GM19023 (cell line): ENCODE results near the gene F12.

ENCODE experiments used
- ATAC-seq: cut with Tn5 transposase; IDR thresholded peaks from one replicate; pipeline ENCODE4 v1.9.1; 2021; ENCODE audit warnings: mild to moderate bottlenecking, moderate library complexity; ENCODE audit not compliant: unreplicated experiment

F12 gene

GRCh38 chr5:177357459-177358351 is 51.7 kb downstream of the F12 start, which contains the start of gene RGS14:
Gene RGS14, plus strand, starts transcription at chr5:177357924. Its CDS starts 101 bp downstream, at chr5:177358025.
- peak; percentile 89 for ATAC-seq

- no peak for ATAC-seq
Measured at GRCh38 chr5:177357146-177357458, 52.3 kb downstream of the F12 start.

- no peak for ATAC-seq
Measured at GRCh38 chr5:177356746-177357145, 52.6 kb downstream of the F12 start.

GRCh38 chr5:177355868-177356168 is 53.5 kb downstream of the F12 start:
- no peak for ATAC-seq

GRCh38 chr5:177355162-177355867 is 54.0 kb downstream of the F12 start:
- ATAC-seq: no peak

- no peak for ATAC-seq
Measured at GRCh38 chr5:177354711-177355110, 54.7 kb downstream of the F12 start.

GRCh38 chr5:177354256-177354655 is 55.1 kb downstream of the F12 start:
- ATAC-seq: no peak

- no peak for ATAC-seq
Measured at GRCh38 chr5:177353093-177353492, 56.3 kb downstream of the F12 start.
